Measurements from ENCODE around the gene FMN2.
A peak's percentile ranks its signal among the peaks of the same experiment; 100 is the strongest.
"Not testable (repeated sequence)": the region's sequence is repeated elsewhere in the genome, so short reads cannot be mapped to it uniquely, and the experiment has no call there.

The FMN2 gene

GRCh38 chr1:240258910-240259309 lies 167.2 kb downstream of the FMN2 start:
- DNase-seq = no peak

DNA sequence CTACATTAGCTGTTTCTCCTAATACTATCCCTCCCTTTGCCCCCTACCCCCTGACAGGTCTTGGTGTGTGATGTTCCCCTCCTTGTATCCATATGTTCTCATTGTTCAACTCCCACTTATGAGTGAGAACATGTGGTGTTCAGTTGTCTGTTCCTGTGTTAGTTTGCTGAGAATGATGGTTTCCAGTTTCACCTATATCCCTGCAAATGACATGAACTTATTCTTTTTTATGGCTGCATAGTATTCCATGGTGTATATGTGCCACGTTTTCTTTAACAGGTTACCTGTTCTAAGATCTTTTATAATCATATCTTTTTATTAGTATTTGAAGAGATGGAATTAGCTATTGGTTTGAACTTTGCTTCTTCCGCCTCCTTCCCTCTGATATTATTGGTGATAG lies 172.8 kb downstream of the FMN2 start:
- not testable (repeated sequence) for DNase-seq

GRCh38 chr1:240271081-240271480 lies 179.4 kb downstream of the FMN2 start:
- DNase-seq = no peak

DNA sequence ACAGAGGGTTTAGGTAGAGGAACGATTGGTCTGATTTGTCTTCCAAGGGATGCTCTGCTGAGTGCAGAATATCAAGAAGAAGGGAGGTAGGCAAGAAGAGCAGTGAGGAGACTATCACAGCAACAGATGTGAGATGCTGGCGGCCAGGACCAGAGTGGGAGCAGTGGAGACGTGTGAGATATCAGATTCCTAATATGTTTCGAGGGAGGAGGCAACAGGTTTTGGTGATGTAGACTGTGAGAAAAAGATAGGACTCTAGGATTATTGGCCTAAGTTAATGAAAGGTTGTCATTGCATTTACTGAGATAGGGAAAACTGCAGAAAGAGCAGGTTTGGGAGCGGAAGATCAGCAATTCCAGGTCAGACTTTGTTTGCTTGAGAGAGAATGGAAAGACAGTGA lies 182.9 kb downstream of the FMN2 start:
- DNase-seq = no peak

DNA sequence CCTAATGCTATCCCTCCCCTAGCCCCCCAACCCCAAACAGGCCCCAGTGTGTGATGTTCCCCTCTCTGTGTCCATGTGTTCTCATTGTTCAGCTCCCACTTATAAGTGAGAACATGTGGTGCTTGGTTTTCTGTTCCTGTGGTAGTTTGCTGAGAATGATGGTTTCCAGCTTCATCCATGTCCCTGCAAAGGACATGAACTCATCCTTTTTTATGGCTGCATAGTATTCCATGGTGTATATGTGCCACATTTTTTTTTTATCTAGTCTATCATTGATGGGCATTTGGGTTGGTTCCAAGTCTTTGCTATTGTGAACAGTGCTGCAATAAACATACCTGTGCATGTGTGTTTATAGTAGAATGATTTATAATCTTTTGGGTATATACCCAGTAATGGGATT lies 183.5 kb downstream of the FMN2 start:
- not testable (repeated sequence) for DNase-seq

DNA sequence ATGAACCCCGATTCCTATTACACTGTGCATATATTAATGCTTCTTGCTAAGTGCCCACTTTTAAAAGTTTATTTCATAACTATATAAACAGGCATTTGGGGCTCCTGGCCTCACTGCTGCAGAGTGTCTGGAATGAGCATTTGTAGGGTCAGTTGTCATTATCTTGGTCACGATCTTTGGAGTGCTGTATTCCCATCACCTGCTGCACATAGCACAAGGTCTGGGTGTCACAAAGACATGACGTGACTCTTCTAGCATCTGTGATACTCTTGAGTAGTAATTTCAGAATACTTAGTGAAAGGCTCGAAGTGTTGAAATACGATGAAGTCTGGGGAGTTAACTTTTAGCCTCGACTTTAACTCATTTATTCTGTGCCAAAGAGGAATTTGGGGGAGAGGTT lies 186.4 kb downstream of the FMN2 start:
- no peak for DNase-seq

- DNase-seq = peak; percentile 13
Observed at GRCh38 chr1:240280560-240281322, 189.1 kb downstream of the FMN2 start.

GRCh38 chr1:240282061-240282830 lies 190.6 kb downstream of the FMN2 start:
- DNase-seq = no peak

DNA sequence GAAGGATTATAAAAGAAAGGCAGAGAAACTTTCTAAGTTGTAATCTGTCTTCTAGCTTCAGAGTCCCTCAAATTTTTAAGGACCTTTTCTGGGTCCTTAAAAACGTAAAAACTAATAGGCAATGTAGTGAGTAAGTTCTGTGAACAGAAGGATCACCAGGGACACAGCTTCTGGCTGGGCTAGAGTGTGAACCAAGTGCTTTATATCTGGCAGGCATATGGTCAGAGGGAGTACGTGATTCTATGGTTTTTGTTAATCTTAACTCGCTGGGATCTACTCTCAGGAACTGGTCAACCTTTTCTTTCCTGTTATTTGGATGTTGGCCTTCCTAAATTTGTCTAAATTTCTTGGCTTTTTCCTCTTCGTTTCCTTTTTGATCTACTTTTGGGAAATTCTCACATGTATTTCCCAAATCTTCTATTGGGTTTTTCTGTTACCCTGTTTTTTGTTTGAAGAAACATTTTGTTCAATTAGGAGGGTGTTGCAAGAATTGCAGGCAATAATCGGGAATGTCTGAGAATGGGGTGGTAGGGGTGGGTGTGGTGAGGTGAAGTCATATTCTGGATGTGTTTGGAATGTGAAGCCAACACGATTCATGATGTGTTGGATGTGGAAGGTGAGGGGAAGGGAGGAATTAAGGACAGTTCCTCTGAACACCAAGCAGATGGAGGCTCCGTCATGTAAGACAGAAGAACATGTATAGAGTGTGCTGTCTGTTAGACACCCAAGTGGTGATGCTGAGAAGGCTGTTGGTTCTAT lies 193.2 kb downstream of the FMN2 start:
- no peak for DNase-seq

- no peak for DNase-seq
Observed at GRCh38 chr1:240285540-240285939, 193.9 kb downstream of the FMN2 start.

DNA sequence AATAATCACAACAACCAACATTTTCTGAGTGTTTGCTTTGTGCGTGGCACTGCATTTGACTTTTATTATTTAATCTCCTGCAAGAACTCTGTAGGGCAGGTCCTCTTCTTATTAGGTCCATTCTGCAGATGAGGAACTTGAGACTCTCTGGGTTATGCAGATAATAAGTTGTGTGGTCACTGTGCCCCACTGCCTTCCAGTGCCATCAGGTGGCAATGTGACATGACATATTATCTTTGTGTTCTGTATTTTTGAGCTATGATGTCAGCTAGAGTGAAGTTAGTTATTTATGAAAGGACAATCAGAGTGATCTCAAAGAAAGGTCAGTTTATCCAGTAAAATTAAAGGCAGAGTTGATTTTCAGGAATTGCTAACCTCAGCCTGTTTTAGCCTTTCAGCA lies 196.0 kb downstream of the FMN2 start:
- DNase-seq = no peak

DNA sequence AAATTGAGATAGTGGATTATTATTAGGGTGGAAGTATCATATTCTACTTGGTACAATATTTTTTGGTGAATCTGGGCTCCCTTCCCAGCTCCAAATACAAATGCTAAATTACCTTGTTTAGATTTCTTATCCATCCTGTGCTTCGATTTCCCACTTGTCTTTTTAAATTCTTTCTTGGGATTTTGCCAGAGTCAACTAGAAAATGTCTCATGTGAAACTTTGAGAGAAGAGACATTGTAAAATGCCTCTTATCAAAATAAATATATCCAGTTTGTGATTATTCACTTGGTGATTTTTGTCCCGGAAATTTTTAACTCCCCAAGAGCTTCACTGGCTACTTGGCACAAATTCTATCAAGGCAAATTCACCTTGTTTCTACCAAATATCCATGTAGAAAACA lies 202.0 kb downstream of the FMN2 start:
- DNase-seq = no peak

DNA sequence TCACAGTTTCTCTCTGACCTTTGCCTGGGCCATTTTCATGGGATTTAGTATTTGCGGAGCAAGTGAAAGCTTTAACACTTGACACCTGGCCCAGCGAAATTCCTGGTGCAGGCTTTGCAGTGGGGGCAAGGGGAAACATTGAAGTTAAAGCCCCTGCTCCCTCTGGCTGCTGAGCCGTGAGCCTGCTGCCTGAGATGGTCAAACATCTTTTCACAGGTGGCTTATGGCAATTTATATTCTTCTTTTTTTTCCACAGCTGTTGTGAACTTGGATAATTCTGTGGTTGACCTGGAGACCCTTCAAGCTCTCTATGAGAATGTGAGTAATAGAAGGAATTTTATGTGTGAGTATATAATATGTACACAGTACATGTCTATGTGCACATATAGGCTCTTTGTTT lies 202.9 kb downstream of the FMN2 start:
- no peak for DNase-seq

DNA sequence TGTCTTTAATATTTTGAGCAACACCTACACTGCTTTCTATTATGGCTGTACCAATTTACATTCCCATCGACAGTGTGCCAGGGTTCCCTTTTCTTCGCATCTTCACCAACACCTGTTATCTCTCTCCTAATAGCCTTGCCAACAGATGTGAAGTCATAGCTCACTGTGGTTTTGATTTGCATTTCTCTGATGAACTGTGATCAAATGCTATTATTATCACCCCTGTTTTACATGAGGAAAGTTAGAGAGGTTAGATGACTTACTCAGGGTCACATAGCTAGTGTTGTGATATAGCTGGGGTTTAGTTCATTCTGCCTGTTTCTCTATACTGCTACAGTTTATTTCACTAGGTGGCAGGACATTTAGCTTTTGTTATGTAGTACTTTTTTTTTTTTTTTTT lies 204.1 kb downstream of the FMN2 start:
- DNase-seq = no peak

GRCh38 chr1:240304466-240304865 lies 212.8 kb downstream of the FMN2 start:
- no peak for DNase-seq

- DNase-seq = no peak
Observed at GRCh38 chr1:240306673-240307072, 215.0 kb downstream of the FMN2 start.

DNA sequence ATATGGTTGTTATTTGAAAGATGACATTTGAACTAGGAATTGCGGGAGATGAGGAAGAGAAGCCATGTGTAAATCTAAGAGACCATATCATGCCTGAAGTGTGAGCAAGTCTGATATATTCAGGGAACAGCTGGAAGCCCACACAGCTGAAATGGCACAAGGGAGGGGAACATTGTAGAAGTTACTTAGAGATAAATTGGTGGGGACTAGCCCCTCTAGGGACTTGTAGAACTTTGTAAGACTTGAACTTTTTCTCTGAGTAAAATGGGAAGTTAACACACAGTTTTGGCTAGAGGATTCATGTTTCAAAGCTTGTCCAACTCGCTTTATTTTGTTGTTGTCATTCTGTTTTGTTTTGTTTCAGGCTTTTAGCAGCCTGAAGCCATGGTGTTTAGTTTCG lies 216.4 kb downstream of the FMN2 start:
- no peak for DNase-seq

DNA sequence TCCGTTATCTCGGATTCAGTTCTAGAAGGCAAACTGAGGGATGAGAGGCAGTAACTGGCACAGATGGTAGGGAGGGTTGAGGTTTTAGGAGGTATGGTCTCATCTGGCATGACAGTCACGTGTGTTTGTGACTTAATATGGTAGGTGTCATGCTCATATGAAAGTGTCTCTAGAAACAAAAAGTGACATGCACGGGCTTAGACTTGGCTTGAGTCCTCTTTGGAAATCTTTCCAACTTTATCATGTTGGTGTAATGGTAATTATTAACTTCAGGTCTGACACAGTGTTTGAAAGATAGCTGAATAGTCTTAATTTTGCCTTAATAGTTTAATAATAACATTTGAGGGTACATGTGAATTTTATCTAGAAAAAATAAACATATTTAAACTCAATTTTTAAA lies 218.1 kb downstream of the FMN2 start:
- no peak for DNase-seq

GRCh38 chr1:240310226-240310925 lies 218.7 kb downstream of the FMN2 start:
- no peak for DNase-seq

DNA sequence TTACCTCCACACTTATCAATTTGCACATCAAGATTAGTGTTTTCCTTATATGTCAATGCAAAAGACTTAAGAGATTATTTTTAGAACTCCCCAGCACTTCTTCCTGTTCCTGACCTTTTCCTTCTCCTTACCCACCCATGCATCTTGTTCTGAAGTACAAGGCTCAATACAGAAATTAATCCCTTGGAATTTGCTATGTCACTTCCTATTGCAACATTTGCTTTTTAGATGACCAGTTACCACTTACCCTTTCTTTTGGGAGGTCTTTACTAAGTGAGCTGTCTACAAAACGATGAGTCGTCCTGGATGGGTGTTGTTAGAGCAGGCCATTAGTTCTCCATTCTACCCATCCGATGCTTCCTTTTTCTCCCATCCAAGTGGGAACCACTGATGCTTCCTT lies 221.2 kb downstream of the FMN2 start:
- DNase-seq = no peak

GRCh38 chr1:240314845-240315801 lies 223.4 kb downstream of the FMN2 start:
- no peak for DNase-seq

DNA sequence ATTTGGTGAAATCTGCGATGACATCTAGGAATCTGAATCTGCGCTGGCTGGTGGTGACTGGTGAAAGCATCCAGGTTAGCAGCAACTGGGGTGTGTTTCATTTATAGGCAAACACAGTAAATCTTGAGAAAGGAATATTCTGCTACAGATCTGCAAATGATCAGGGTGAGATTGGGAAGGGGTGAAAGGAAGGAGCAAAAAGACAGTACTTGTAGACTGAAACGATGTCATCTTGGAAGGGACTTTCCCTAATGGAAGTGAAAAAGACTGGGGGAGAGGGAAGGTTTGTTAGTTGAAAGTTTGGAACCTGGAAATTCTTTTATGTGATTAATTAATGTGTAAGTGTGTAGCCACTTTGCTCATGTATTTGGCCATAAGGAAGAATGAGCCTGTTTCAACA lies 228.3 kb downstream of the FMN2 start:
- no peak for DNase-seq

Measured in NCI-H510A treated with DMSO at 0.1 percent for 48 hours (cell line).